ENCODE results near the gene ULK4.
A peak's percentile ranks its signal among the peaks of the same experiment; 100 is the strongest.

ULK4 gene

DNA sequence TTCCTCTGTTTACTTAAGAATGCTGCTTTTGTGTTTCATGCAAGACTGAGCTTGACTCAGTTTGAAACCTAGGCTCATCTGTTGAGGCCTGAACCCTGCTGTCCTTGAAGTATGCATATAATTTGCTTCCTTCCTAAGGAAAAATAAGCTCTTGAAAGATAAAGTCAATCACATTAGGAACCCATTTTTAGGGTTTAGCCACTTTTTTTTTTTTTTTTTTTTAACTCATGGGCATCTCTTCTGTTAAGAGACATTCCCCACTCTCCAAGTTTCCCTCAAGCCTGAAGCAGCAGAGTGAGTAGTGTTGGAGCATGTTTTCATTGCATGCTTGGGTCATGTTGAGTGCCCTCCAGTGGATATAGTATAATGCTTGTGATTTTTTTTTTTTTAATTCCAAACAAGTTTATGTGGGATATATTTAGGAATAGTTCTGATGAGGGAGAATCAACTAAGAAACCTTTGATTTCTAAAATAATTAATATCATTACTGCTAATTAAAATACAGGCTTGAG, 759.0 kb downstream of the ULK4 start:
- TF ChIP-seq, protein P1, sequence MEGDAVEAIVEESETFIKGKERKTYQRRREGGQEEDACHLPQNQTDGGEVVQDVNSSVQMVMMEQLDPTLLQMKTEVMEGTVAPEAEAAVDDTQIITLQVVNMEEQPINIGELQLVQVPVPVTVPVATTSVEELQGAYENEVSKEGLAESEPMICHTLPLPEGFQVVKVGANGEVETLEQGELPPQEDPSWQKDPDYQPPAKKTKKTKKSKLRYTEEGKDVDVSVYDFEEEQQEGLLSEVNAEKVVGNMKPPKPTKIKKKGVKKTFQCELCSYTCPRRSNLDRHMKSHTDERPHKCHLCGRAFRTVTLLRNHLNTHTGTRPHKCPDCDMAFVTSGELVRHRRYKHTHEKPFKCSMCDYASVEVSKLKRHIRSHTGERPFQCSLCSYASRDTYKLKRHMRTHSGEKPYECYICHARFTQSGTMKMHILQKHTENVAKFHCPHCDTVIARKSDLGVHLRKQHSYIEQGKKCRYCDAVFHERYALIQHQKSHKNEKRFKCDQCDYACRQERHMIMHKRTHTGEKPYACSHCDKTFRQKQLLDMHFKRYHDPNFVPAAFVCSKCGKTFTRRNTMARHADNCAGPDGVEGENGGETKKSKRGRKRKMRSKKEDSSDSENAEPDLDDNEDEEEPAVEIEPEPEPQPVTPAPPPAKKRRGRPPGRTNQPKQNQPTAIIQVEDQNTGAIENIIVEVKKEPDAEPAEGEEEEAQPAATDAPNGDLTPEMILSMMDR (IDR thresholded peaks at IDR 0.05) = peak; percentile 52

- TF ChIP-seq, protein P1 (IDR thresholded peaks at IDR 0.05) = no peak
Measured at GRCh38 chr3:41202075-41202833, 759.6 kb downstream of the ULK4 start.

GRCh38 chr3:41200669-41201021, 761.3 kb downstream of the ULK4 start:
- TF ChIP-seq, protein P1 (IDR thresholded peaks at IDR 0.05) = no peak

DNA sequence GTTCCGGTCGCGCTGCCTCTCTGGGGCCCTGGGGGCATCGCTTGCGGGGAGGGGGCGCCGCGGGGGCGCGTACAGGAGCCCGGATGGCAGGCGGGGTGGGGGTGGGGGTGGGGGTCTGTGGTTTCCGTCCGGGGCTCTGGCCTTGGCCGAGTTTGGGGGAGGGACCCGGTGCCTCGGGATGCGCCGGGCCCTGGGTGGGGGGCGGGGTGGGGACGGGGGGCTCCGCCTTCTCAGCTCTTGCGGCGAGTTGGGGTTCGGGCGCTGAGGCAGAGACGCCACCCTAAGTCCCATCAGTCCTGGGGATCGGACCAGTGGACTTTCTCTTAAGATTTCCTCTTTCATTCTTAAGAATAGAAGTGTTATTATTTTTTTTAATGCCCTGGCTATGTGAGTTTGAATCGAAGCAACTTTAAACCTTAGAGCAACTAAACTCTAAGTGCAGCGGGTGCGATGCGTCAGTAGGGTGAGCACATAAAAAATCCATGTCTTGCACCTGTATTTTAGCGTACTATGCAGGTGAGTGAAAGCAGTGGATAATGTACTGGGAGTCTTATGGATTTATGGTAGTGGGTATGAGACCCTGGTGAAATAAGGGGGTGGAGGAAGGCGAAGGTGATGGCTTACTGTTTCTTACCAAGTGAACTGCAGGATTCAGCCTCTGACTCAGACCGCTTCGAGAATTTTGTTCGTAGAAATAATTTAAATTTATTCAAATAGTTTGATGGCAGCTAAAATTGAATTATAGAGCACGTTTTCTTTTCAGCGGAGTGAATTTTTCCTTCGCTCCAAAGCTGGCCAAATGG, 761.8 kb downstream of the ULK4 start:
- TF ChIP-seq, protein P1 (IDR thresholded peaks at IDR 0.05) = no peak

- TF ChIP-seq, protein P1 (IDR thresholded peaks at IDR 0.05) = no peak
Measured at GRCh38 chr3:41198950-41199865, 762.7 kb downstream of the ULK4 start, which contains the start of gene CTNNB1. TSS of gene CTNNB1 (plus strand) at chr3:41199505. CDS start at chr3:41224069, 24,564 bp downstream.

DNA sequence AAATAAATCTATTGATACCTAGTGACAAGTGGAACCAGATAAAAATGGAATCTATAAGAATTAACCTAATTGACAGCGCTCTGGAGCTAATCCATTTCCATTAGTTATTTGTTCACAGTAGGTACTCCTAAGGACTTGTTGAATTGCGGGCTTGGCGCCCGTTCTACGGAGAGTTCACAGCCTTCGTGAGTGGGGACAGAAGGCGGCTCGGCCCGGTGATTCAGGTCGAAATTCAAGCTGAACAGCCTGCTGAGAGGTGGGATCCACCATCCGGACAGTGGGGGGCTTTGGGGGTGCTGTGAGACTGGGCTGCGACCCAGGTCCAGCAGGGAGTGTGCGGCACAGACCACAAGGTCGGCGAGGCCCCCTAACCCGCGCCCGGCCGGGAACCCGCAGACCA, 763.4 kb downstream of the ULK4 start:
- TF ChIP-seq, protein P1 (IDR thresholded peaks at IDR 0.05) = no peak

- TF ChIP-seq, protein P1 (IDR thresholded peaks at IDR 0.05) = no peak
Measured at GRCh38 chr3:41198046-41198445, 763.9 kb downstream of the ULK4 start.
